SK-N-MC (cell line): Measurements from ENCODE around the gene ERF.

ENCODE experiments used
- EZH2 ChIP-seq: fragments of 200-600 bp; sonication (generic); IDR thresholded peaks from one replicate; pipeline ENCODE4 v1.6.1; 2017; ENCODE audit warnings: antibody characterized with exemption
- FOXP2 ChIP-seq: optimal IDR thresholded peaks from 2 replicates; pipeline ENCODE3; 2011; ENCODE audit warnings: mild to moderate bottlenecking, moderate library complexity; ENCODE audit not compliant: insufficient read depth; ENCODE audit errors: extremely low read length, control extremely low read depth
- POLR2AphosphoS5 ChIP-seq: IDR thresholded peaks from 2 replicates; pipeline ENCODE4 v1.6.1; 2012; ENCODE audit warnings: mild to moderate bottlenecking, low read depth, low read length, borderline replicate concordance

DNA sequence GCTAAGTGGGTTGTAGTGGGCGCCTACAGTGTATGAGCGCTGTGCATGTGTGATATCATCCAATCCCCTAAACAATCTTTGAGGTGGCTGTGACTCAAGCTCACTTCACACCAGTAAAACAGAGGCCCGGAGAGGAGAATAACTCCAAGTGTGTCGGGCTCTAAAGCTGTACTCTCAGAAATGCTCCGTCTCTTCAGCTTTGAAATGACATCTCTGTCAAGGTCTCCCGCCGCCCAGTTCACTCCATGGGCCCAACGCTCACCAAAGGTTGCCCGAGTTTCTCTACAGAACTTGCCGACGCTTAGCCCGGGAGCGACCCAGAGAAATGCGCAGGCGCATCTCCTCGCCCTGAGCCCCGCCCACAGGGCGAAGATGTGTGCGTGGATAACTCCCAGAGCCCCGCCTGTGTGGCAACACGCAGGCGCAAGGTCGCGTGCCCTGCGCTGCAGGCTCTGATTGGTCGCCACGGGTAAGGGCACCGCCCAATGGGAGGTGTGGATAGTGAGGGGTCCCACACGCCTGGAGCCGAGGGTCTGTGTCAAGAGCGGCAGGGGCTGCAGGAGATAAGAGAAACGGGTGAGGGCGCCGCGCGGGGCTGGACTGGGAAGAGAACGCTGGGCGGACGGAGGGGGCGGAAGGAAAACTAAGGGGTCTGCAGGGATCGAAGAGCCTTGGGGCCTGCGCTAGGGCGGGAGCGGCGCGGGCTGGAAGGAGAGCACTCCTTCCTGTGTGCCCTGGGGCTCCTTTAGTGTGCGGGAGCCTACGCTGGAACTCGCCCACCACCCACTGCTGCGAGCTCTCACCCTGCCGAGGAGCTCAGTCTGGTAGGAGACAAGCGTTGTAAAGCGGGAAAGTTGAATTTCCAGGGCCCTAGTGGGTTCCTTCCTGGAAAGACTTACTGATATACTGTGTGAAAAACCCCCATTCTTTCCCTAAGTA, 34.8 kb downstream of the ERF start, which contains the start of gene ZNF526:
- no peak for TF ChIP-seq EZH2
- peak; percentile 97 for TF ChIP-seq POLR2AphosphoS5
- no peak for TF ChIP-seq FOXP2
